IPS-18a (cell line): Measurements from ENCODE around the gene TCF7L1.
A peak's percentile ranks its signal among the peaks of the same experiment; 100 is the strongest.
"Not testable (repeated sequence)": the region's sequence is repeated elsewhere in the genome, so short reads cannot be mapped to it uniquely, and the experiment has no call there.

Experiments used
- H3K27ac ChIP-seq: one replicate; pipeline ENCODE4 v1.5.1; 2013; ENCODE audit warnings: low read length
- H3K27me3 ChIP-seq: one replicate; pipeline ENCODE4 v1.6.1; 2013; ENCODE audit warnings: mild to moderate bottlenecking, low read length; ENCODE audit not compliant: control insufficient read depth, insufficient read depth
- H3K36me3 ChIP-seq: one replicate; pipeline ENCODE4 v1.6.1; 2013; ENCODE audit warnings: low read depth, low read length; ENCODE audit not compliant: control insufficient read depth
- H3K4me1 ChIP-seq: one replicate; pipeline ENCODE4 v1.6.1; 2013; ENCODE audit warnings: low read depth, low read length; ENCODE audit not compliant: control insufficient read depth
- H3K4me3 ChIP-seq: one replicate; pipeline ENCODE4 v1.5.1; 2013; ENCODE audit warnings: low read length
- H3K9ac ChIP-seq: one replicate; pipeline ENCODE4 v1.6.1; 2013; ENCODE audit warnings: mild to moderate bottlenecking, low read length, moderate library complexity
- H3K9me3 ChIP-seq: one replicate; pipeline ENCODE4 v1.6.1; 2013; ENCODE audit warnings: low read depth, low read length; ENCODE audit not compliant: control insufficient read depth

TCF7L1 gene

DNA sequence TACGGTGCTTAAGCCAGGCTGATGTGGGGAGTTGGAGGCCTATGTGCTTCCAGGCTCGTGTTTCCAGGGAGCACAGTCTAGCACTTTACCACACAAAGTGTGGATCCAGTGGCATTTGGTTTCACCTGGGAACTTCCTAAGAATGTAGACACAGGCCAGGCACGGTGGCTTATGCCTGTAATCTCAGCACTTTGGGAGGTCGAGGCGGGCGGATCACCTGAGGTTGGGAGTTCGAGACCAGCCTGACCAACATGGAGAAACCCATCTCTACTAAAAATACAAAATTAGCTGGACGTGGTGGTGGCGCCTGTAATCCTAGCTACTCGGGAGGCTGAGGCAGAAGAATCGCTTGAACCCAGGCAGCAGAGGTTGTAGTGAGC lies 190.8 kb downstream of the TCF7L1 start:
- H3K4me3 ChIP-seq, H3K9ac ChIP-seq, H3K27ac ChIP-seq, H3K27me3 ChIP-seq, H3K9me3 ChIP-seq: not testable (repeated sequence)
- Histone ChIP-seq H3K4me1 (peaks cover 11% of the 10 kb centered on the region), H3K36me3 (peaks cover 47% of the 10 kb centered on the region)

DNA sequence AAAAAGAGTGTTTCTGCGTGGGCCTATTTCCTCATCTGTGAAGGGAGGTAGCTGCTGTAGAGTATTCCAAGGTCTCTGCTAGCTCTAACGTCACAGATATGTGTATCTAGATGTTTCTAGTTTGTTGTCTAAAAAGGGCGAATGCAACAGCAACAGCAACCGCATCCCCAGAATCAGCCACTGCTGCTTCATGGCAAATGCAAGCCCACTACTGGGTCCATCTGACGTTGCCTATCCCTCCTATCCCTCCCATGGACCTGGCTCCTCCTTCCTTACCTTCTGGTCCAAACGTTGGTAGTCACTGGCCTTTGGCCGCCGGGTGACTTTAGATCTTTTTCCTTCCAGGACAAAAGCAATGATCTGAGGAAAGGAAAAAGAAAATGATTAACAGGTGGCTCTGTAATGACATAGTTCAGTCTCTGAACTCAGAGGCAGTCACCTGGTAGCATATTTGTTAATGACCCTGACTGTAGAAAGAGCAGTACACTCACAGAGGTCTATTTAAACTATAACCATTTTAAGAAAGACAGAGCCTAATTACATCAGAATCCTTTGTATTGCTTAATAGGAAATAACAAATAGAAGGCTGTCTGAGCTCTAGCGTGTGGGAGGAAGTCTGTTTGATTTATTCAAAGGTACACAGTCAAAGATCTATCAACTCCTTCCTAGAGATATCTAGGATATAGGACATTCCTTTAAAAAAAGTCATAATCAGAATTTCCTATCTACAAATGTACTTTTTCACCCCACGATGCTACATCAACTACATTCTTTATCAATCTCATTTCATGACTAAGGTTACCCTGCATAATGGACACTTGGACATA lies 191.7 kb downstream of the TCF7L1 start:
- H3K27me3 ChIP-seq = no peaks in the 10 kb centered on the region
- no peak overlapping the region for H3K9ac ChIP-seq
- H3K4me3 ChIP-seq = peak overlapping the region; percentile 85
- H3K36me3 ChIP-seq = peaks cover 42% of the 10 kb centered on the region
- no peak overlapping the region for H3K27ac ChIP-seq
- H3K9me3 ChIP-seq = no peaks in the 10 kb centered on the region
- peaks cover 11% of the 10 kb centered on the region for H3K4me1 ChIP-seq

DNA sequence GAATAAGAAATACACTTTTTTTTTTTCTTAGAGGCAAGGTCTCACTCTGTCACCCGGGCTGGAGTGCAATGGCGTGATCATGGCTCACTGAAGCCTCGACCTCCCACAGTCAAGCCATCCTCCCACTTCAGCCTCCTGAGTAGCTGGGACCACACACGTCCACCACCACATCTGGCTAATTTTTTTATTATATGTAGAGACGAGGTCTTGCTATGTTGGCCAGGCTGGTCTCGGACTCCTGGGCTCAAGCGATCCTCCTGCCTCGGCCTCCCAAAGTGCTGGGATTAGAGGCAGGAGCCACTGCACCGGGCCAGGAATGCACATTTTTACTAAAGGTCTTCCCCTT lies 192.2 kb downstream of the TCF7L1 start:
- peaks cover 11% of the 10 kb centered on the region for H3K4me1 ChIP-seq
- H3K27me3 ChIP-seq = no peaks in the 10 kb centered on the region
- H3K9ac ChIP-seq = no peak overlapping the region
- peaks cover 36% of the 10 kb centered on the region for H3K36me3 ChIP-seq
- H3K4me3 ChIP-seq = peak overlapping the region; percentile 85
- no peaks in the 10 kb centered on the region for H3K9me3 ChIP-seq
- H3K27ac ChIP-seq = no peak overlapping the region

- peak overlapping the region; percentile 85 for H3K4me3 ChIP-seq
- no peaks in the 10 kb centered on the region for H3K9me3 ChIP-seq
- H3K27me3 ChIP-seq = no peaks in the 10 kb centered on the region
- no peak overlapping the region for H3K27ac ChIP-seq
- H3K9ac ChIP-seq = peak overlapping the region; percentile 94
- peaks cover 25% of the 10 kb centered on the region for H3K36me3 ChIP-seq
- peaks cover 11% of the 10 kb centered on the region for H3K4me1 ChIP-seq
These were observed 193.4 kb downstream of the TCF7L1 start for GRCh38 chr2:85326406-85327159.

DNA sequence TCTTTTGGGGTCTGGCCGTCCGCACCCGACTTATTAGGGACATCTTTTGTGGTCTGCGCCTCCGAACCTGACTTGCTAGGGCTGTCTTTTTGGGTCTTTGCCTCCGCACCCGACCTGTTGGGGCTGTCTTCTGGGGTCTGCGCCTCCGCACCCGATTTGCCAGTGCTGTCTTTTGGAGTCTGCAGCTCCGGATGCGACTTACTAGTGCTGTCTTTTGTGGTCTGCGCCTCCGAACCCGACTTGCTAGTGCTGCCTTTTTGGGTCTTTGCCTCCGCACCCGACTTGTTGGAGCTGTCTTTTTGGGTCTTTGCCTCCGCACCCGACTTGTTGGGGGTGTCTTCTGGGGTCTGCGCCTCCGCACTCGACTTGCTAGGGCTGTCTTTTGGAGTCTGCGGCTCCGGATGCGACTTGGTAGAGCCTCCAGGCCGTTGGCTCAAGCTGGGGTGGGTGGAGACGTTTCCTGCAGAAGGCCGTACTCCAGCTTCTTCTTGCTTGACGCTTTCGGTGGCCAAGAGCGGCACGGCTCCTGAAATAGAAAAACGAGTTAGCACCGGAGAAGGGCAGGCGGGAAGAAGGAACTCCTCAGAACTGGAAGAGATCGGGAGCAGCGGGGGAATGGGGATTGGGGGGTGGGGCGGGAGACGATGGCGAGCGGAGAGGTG lies 194.1 kb downstream of the TCF7L1 start:
- H3K9ac ChIP-seq = peak overlapping the region; percentile 94
- no peaks in the 10 kb centered on the region for H3K9me3 ChIP-seq
- peaks cover 11% of the 10 kb centered on the region for H3K4me1 ChIP-seq
- H3K4me3 ChIP-seq = peak overlapping the region; percentile 85
- no peaks in the 10 kb centered on the region for H3K27me3 ChIP-seq
- H3K36me3 ChIP-seq = peaks cover 18% of the 10 kb centered on the region
- no peak overlapping the region for H3K27ac ChIP-seq

DNA sequence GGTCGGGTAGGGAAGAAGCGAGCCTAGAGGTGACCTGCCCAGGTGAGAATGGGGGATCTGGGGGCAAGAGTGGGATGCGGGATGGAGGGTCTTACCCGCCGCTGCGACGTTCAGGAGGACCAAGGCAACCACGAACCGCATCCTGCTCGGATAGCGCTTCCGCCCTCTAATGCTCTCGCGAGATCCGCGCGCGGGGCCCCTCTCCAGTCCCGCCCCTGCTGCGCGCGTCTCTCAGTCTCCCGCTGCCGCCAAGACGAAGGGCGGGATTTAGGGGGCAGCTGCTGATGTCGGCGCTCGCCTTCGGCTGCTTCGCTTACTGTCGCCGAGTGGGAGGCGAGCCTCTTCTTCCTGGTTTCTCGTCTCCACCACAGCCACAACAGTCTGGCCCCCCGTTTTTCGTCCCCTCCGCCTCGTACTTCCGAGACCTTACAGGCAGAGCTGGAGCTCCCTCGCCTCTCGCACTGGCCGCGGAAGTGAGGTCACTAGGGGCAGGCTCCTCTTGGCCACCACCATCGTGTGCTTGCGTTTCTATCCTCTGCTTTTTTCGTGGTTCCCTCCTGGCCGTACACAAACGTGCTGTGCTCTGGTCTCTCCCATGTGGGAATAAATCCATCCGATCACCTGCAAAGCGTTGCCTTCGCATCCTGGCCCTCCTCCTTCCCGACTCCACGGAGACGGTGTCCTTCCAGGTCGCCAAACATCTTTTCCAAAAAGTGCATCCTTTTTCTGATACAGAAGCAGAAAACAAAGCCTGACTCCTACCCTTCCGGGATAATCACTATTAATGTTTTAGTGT lies 194.8 kb downstream of the TCF7L1 start, which contains the start of gene TGOLN2:
TGOLN2 (minus strand) TSS at position 168 of the 796 bp plus-strand sequence; CDS start at position 141, 27 bp downstream.
- H3K4me3 ChIP-seq = peak within 1 kb of the TSS; percentile 85
- H3K27me3 ChIP-seq = no peaks in the 10 kb centered on the region
- H3K9ac ChIP-seq = peak within 1 kb of the TSS; percentile 94
- no peaks in the 10 kb centered on the region for H3K9me3 ChIP-seq
- peak within 1 kb of the TSS; percentile 92 for H3K27ac ChIP-seq
- peaks cover 14% of the 10 kb centered on the region for H3K36me3 ChIP-seq
- peaks cover 11% of the 10 kb centered on the region for H3K4me1 ChIP-seq

GRCh38 chr2:85329181-85329651 lies 196.0 kb downstream of the TCF7L1 start:
- Histone ChIP-seq H3K9me3 (no peaks in the 10 kb centered on the region), H3K27me3 (no peaks in the 10 kb centered on the region), H3K27ac (no peak overlapping the region), H3K36me3 (peaks cover 5% of the 10 kb centered on the region), H3K4me1 (peaks cover 11% of the 10 kb centered on the region), H3K4me3 (no peak overlapping the region), H3K9ac (no peak overlapping the region)

- H3K4me3 ChIP-seq, H3K9me3 ChIP-seq, H3K27me3 ChIP-seq, H3K36me3 ChIP-seq, H3K27ac ChIP-seq, H3K9ac ChIP-seq: not testable (repeated sequence)
- peaks cover 11% of the 10 kb centered on the region for H3K4me1 ChIP-seq
These were observed 196.5 kb downstream of the TCF7L1 start for GRCh38 chr2:85329701-85330100.

DNA sequence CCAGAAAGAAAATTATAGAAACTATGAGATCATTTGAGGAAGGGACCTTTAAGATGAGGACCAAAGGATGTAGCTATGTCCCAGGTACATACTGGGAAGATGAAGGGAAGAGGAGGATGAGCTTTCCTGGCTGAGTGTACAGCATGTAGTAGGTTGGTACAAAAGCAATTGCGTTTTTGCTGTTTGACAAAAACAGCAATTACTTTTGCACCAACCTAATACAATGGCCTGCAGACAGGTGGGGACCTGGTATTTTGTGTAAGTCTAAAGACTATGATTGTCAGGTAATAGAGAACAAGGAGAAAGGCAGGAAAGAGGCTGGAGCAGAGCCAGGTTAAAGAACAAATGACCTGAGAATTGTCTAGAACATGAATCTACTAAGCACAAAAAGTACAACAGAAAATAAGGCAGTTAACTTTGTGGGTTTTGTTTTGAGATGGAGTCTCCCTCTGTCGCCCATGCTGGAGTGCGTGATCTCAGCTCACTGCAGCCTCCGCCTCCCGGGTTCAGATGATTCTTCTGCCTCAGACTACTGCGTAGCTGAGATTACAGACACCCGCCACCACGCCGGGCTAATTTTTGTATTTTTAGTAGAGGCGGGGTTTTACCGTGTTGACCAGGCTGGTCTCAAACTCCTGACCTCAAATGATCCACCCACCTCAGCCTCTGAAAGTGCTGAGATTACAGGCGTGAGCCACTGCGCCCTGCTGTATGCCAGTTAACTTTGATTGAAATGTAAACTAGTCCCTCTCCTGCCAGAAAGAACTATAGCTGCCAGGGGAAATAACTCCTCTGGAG lies 197.8 kb downstream of the TCF7L1 start:
- Histone ChIP-seq H3K27ac (no peak overlapping the region), H3K4me1 (peaks cover 8% of the 10 kb centered on the region), H3K9me3 (no peaks in the 10 kb centered on the region), H3K9ac (no peak overlapping the region), H3K4me3 (no peak overlapping the region), H3K27me3 (no peaks in the 10 kb centered on the region), H3K36me3 (no peaks in the 10 kb centered on the region)

DNA sequence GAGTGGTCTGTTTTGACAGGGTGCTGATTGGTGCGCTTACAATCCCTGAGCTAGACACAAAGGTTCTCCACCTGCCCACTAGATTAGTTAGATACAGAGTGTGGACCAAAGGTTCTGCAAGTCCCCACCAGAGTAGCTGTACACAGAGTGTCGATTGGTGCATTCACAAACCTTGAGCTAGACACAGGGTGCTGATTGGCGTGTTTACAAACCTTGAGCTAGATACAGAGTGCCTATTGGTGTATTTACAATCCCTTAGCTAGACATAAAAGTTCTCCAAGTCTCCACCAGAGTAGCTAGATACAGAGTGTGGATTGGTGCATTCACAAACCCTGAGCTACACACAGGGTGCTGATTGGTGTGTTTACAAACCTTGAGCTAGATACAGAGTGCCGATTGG lies 200.7 kb downstream of the TCF7L1 start:
- not testable (repeated sequence) for H3K27me3 ChIP-seq, H3K4me1 ChIP-seq, H3K9ac ChIP-seq, H3K27ac ChIP-seq, H3K9me3 ChIP-seq, H3K36me3 ChIP-seq, H3K4me3 ChIP-seq
